PFSK-1 (cell line): Measurements from ENCODE around the gene RBM5.

Experiments used
- FOXP2 ChIP-seq: optimal IDR thresholded peaks from 2 replicates; pipeline ENCODE3; 2011; ENCODE audit warnings: borderline replicate concordance, control low read depth, inconsistent platforms; ENCODE audit not compliant: insufficient read depth; ENCODE audit errors: extremely low read length, extremely low read depth
- POLR2AphosphoS5 ChIP-seq: IDR thresholded peaks from 2 replicates; pipeline ENCODE4 v1.6.1; 2012; ENCODE audit warnings: low read depth, mild to moderate bottlenecking, control low read depth, low read length, moderate library complexity
- SIN3A ChIP-seq: IDR thresholded peaks from 2 replicates; pipeline ENCODE4 v1.6.1; 2012; ENCODE audit warnings: mild to moderate bottlenecking, low read length, moderate library complexity, borderline replicate concordance; ENCODE audit not compliant: insufficient read depth
- TAF1 ChIP-seq: IDR thresholded peaks from 2 replicates; pipeline ENCODE4 v1.6.1; 2012; ENCODE audit warnings: low read length, control low read depth, borderline replicate concordance; ENCODE audit not compliant: insufficient read depth
- TF ChIP-seq, protein P1 (sequence below), 2 experiments: IDR thresholded peaks; 2 replicates each; pipeline versions ENCODE4 v1.6.1 to v1.8.0; 2011 to 2012; ENCODE audit warnings: low read depth in 2 of 2, low read length in 2 of 2, control low read depth in 1 of 2, inconsistent platforms in 1 of 2, mild to moderate bottlenecking in 1 of 2, moderate library complexity in 1 of 2; ENCODE audit not compliant: insufficient read depth in 1 of 2

Gene RBM5

GRCh38 chr3:50124800-50125178 lies 36.1 kb downstream of the RBM5 start:
- no peak for TF ChIP-seq FOXP2
- TF ChIP-seq, protein P1, sequence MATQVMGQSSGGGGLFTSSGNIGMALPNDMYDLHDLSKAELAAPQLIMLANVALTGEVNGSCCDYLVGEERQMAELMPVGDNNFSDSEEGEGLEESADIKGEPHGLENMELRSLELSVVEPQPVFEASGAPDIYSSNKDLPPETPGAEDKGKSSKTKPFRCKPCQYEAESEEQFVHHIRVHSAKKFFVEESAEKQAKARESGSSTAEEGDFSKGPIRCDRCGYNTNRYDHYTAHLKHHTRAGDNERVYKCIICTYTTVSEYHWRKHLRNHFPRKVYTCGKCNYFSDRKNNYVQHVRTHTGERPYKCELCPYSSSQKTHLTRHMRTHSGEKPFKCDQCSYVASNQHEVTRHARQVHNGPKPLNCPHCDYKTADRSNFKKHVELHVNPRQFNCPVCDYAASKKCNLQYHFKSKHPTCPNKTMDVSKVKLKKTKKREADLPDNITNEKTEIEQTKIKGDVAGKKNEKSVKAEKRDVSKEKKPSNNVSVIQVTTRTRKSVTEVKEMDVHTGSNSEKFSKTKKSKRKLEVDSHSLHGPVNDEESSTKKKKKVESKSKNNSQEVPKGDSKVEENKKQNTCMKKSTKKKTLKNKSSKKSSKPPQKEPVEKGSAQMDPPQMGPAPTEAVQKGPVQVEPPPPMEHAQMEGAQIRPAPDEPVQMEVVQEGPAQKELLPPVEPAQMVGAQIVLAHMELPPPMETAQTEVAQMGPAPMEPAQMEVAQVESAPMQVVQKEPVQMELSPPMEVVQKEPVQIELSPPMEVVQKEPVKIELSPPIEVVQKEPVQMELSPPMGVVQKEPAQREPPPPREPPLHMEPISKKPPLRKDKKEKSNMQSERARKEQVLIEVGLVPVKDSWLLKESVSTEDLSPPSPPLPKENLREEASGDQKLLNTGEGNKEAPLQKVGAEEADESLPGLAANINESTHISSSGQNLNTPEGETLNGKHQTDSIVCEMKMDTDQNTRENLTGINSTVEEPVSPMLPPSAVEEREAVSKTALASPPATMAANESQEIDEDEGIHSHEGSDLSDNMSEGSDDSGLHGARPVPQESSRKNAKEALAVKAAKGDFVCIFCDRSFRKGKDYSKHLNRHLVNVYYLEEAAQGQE (IDR thresholded peaks at IDR 0.05; ENCODE audit: insufficient read depth in 1 of 2, low read depth in 2 of 2, low read length in 2 of 2) = no peak
- no peak for TF ChIP-seq SIN3A
- no peak for TF ChIP-seq POLR2AphosphoS5
- TF ChIP-seq TAF1 = no peak

GRCh38 chr3:50125541-50126286 lies 37.0 kb downstream of the RBM5 start:
- TF ChIP-seq POLR2AphosphoS5 = no peak
- TF ChIP-seq, protein P1 (IDR thresholded peaks at IDR 0.05; ENCODE audit: insufficient read depth in 1 of 2, low read depth in 2 of 2, low read length in 2 of 2) = no peak
- TF ChIP-seq SIN3A = no peak
- TF ChIP-seq TAF1 = no peak
- TF ChIP-seq FOXP2 = no peak

GRCh38 chr3:50126287-50127211 lies 37.8 kb downstream of the RBM5 start:
- TF ChIP-seq FOXP2 (no peak), POLR2AphosphoS5 (no peak), TAF1 (no peak), SIN3A (no peak)
- TF ChIP-seq, protein P1 (IDR thresholded peaks at IDR 0.05; ENCODE audit: insufficient read depth in 1 of 2, low read depth in 2 of 2, low read length in 2 of 2) = no peak

GRCh38 chr3:50127251-50127691 lies 38.6 kb downstream of the RBM5 start:
- TF ChIP-seq FOXP2 (no peak), POLR2AphosphoS5 (no peak), SIN3A (no peak), TAF1 (no peak)
- TF ChIP-seq, protein P1 (IDR thresholded peaks at IDR 0.05; ENCODE audit: insufficient read depth in 1 of 2, low read depth in 2 of 2, low read length in 2 of 2) = no peak
